ENCODE data around the gene KCNB1.

The KCNB1 gene

DNA sequence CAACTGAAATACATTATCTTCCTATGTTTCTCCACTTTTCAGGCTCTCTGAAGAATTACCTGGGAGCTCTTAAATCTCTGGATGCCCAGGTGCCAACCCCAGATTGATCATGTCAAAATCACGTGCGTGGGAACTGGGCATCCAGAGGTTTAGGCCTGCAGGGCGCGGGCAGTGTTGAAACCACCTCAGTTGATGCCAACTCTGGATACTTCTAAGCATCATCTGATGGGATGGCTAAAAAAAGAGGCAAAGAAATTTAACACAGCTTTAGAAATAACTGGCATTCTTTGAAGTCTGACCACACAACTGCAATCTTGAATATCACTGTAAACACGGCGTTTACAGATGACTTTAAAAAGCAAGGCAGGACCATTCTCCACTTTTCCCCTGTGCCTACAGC, 43.6 kb upstream of the KCNB1 start:
- DNase-seq (ENCODE audit: low read depth in 1 of 2, low spot score in 1 of 2), result no peak
- TF ChIP-seq, protein P1, sequence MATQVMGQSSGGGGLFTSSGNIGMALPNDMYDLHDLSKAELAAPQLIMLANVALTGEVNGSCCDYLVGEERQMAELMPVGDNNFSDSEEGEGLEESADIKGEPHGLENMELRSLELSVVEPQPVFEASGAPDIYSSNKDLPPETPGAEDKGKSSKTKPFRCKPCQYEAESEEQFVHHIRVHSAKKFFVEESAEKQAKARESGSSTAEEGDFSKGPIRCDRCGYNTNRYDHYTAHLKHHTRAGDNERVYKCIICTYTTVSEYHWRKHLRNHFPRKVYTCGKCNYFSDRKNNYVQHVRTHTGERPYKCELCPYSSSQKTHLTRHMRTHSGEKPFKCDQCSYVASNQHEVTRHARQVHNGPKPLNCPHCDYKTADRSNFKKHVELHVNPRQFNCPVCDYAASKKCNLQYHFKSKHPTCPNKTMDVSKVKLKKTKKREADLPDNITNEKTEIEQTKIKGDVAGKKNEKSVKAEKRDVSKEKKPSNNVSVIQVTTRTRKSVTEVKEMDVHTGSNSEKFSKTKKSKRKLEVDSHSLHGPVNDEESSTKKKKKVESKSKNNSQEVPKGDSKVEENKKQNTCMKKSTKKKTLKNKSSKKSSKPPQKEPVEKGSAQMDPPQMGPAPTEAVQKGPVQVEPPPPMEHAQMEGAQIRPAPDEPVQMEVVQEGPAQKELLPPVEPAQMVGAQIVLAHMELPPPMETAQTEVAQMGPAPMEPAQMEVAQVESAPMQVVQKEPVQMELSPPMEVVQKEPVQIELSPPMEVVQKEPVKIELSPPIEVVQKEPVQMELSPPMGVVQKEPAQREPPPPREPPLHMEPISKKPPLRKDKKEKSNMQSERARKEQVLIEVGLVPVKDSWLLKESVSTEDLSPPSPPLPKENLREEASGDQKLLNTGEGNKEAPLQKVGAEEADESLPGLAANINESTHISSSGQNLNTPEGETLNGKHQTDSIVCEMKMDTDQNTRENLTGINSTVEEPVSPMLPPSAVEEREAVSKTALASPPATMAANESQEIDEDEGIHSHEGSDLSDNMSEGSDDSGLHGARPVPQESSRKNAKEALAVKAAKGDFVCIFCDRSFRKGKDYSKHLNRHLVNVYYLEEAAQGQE (IDR thresholded peaks at IDR 0.05; ENCODE audit: insufficient replicate concordance, low read depth), result no peak
- TF ChIP-seq SPI1 (IDR thresholded peaks at IDR 0.05; ENCODE audit: borderline replicate concordance, low read depth) (no peak), POLR2AphosphoS5 (IDR thresholded peaks at IDR 0.05; ENCODE audit: low read depth) (no peak), GABPA (IDR thresholded peaks at IDR 0.05; ENCODE audit: low read depth) (no peak)
- TF ChIP-seq, protein P2, sequence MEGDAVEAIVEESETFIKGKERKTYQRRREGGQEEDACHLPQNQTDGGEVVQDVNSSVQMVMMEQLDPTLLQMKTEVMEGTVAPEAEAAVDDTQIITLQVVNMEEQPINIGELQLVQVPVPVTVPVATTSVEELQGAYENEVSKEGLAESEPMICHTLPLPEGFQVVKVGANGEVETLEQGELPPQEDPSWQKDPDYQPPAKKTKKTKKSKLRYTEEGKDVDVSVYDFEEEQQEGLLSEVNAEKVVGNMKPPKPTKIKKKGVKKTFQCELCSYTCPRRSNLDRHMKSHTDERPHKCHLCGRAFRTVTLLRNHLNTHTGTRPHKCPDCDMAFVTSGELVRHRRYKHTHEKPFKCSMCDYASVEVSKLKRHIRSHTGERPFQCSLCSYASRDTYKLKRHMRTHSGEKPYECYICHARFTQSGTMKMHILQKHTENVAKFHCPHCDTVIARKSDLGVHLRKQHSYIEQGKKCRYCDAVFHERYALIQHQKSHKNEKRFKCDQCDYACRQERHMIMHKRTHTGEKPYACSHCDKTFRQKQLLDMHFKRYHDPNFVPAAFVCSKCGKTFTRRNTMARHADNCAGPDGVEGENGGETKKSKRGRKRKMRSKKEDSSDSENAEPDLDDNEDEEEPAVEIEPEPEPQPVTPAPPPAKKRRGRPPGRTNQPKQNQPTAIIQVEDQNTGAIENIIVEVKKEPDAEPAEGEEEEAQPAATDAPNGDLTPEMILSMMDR (IDR thresholded peaks at IDR 0.05; ENCODE audit: insufficient read depth, low read length), result no peak
- Histone ChIP-seq H3K4me3 (replicated peaks; ENCODE audit: insufficient read depth, low read length) (no peak overlapping the region), H3K27ac (replicated peaks) (no peak overlapping the region), H3K27me3 (ENCODE audit: insufficient read depth, poor library complexity, severe bottlenecking) (peaks cover 7% of the 10 kb centered on the region)

DNA sequence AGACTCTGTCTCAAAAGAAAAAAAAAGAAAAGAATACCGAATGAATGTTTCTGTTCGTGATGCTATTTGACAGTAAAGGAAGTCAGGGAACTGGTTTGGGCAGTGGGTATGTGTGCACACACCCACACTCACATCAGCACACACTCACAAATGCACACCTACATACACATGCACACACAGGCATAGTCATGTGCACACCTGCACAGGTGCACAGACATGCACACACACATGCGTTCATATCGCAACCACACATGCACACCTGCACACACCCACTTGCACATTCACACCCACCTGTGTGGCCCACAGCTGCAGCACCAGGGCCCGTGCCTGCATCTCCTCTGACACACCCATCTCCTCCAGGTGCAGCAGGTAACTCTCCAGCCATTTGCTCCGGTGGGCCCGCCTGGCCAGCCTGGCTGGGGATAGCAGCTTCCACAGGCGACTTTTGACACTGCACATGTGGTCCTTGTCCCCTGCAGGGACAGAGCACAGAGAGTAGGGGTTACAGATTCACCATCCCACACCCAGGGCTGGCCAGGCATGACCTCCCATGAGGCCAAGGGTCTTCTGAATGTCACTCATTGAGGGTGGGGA, 41.4 kb upstream of the KCNB1 start:
- Histone ChIP-seq H3K4me3 (replicated peaks; ENCODE audit: insufficient read depth, low read length) (no peak overlapping the region), H3K27ac (replicated peaks) (no peak overlapping the region), H3K27me3 (ENCODE audit: insufficient read depth, poor library complexity, severe bottlenecking) (peaks cover 7% of the 10 kb centered on the region)
- no peak for DNase-seq (ENCODE audit: low read depth in 1 of 2, low spot score in 1 of 2)
- TF ChIP-seq POLR2AphosphoS5 (IDR thresholded peaks at IDR 0.05; ENCODE audit: low read depth) (no peak), SPI1 (IDR thresholded peaks at IDR 0.05; ENCODE audit: borderline replicate concordance, low read depth) (no peak), GABPA (IDR thresholded peaks at IDR 0.05; ENCODE audit: low read depth) (no peak)

DNA sequence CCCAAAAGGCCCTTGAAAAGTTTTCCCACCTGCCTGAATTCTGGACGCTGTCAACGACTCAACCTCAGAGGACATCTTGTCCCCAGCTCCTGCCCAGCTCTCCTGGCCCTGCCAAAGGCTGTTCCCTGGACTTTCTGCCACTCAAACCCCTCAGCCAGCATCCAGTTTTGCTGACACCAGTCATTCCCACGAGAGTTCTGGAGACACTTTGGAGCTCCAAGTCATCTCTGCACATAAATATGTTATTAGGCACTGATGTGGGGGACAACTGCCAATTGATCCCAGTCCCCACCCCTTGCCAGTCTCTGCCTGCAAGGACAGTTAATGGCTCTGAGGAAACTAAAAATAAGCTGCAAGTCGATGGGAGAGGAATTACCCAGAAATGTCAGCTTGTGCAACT, 38.9 kb upstream of the KCNB1 start:
- no peak for TF ChIP-seq GABPA (IDR thresholded peaks at IDR 0.05; ENCODE audit: low read depth)
- TF ChIP-seq POLR2AphosphoS5 (IDR thresholded peaks at IDR 0.05; ENCODE audit: low read depth), result no peak
- TF ChIP-seq, protein P2 (IDR thresholded peaks at IDR 0.05; ENCODE audit: insufficient read depth, low read length), result no peak
- TF ChIP-seq, protein P1 (IDR thresholded peaks at IDR 0.05; ENCODE audit: insufficient replicate concordance, low read depth), result no peak
- TF ChIP-seq SPI1 (IDR thresholded peaks at IDR 0.05; ENCODE audit: borderline replicate concordance, low read depth), result no peak
- H3K4me3 ChIP-seq (replicated peaks; ENCODE audit: insufficient read depth, low read length), result no peak overlapping the region
- no peak for DNase-seq (ENCODE audit: low read depth in 1 of 2, low spot score in 1 of 2)
- no peak overlapping the region for H3K27ac ChIP-seq (replicated peaks)
- peaks cover 3% of the 10 kb centered on the region for H3K27me3 ChIP-seq (ENCODE audit: insufficient read depth, poor library complexity, severe bottlenecking)

DNA sequence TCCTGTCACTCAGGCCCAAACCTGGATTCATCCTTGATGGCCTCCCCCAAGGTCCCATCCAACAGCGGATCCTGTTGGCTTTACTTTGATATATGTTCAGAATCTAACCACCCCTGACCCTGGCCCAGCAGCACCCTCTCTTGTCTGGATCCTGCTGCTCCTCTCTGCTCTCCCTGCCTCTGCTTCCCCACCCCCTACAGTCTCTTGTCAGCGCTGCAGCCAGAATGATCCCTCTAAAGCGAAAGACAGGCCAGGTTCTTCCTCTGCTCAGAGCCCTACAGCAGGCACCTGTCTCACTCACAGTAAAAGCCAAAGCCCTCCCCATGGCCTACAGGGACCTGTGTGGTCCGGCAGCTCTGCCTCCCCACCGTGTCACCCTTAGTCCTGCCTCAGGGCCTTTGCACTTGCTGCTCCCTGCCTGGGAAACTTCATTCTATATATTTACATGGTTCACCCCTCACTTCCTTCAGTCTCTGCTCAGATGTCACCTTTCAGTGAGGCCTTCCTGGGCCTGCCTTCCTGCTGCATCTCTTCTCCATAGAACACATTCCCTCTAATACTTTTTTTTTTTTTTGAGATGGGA, 37.4 kb upstream of the KCNB1 start:
- H3K27me3 ChIP-seq (ENCODE audit: insufficient read depth, poor library complexity, severe bottlenecking), result peaks cover 8% of the 10 kb centered on the region
- no peak for DNase-seq (ENCODE audit: low read depth in 1 of 2, low spot score in 1 of 2)
- H3K27ac ChIP-seq (replicated peaks), result no peak overlapping the region
- H3K4me3 ChIP-seq (replicated peaks; ENCODE audit: insufficient read depth, low read length), result no peak overlapping the region
- no peak for TF ChIP-seq POLR2AphosphoS5 (IDR thresholded peaks at IDR 0.05; ENCODE audit: low read depth)
- TF ChIP-seq, protein P2 (IDR thresholded peaks at IDR 0.05; ENCODE audit: insufficient read depth, low read length), result no peak
- TF ChIP-seq GABPA (IDR thresholded peaks at IDR 0.05; ENCODE audit: low read depth), result no peak
- no peak for TF ChIP-seq SPI1 (IDR thresholded peaks at IDR 0.05; ENCODE audit: borderline replicate concordance, low read depth)
- TF ChIP-seq, protein P1 (IDR thresholded peaks at IDR 0.05; ENCODE audit: insufficient replicate concordance, low read depth), result no peak

All from HL-60 (cell line).